Measurements from ENCODE around the gene ADGRG6. TPM values are rescaled to one million over a fixed set of nuclear protein-coding genes. Genes with fewer than 3 reads are reported as not detected.

The ADGRG6 gene
- total and polyA plus RNA-seq, 2 of the 8 experiments (the other 6 are each of a cell fraction or from before 2014, with no cell fraction given) = 1.1 to 6.2 TPM

- Histone ChIP-seq H2BK20ac (ENCODE audit: low read length) (no peak overlapping the region), H2AK5ac (ENCODE audit: low read depth, low read length) (no peak overlapping the region), H2BK12ac (ENCODE audit: low read depth, low read length) (no peak overlapping the region), H3K4me3 (ENCODE audit: extremely low read depth in 1 of 4, insufficient read depth in 2 of 4, low read depth in 3 of 4, low read length in 4 of 4) (no peak overlapping the region), H2BK5ac (ENCODE audit: low read depth, low read length) (no peak overlapping the region), H3K9me3 (ENCODE audit: insufficient read depth in 2 of 2, low read depth in 1 of 2, low read length in 1 of 2) (peaks cover 4 to 8% of the 10 kb centered on the region in 2 experiments; a peak in 3 of 4 replicates), H3K4me1 (replicated peaks in 1 of 4; ENCODE audit: control insufficient read depth in 3 of 4, insufficient read depth in 4 of 4, low read length in 3 of 4) (no peaks in the 10 kb centered on the region), H2BK15ac (ENCODE audit: low read length) (no peak overlapping the region), H3K79me2 (ENCODE audit: control insufficient read depth in 1 of 2, insufficient read depth in 2 of 2, low read length in 2 of 2) (no peaks in the 10 kb centered on the region), H3K23me2 (ENCODE audit: low read depth, low read length) (no peaks in the 10 kb centered on the region), H3K36me3 (ENCODE audit: control insufficient read depth in 2 of 4, insufficient read depth in 4 of 4, low read length in 3 of 4) (no peaks in the 10 kb centered on the region), H4K5ac (ENCODE audit: insufficient read length, low read depth, low read length) (no peak overlapping the region), H2AFZ (ENCODE audit: low read length) (no peak overlapping the region), H3K14ac (ENCODE audit: insufficient read length) (no peak overlapping the region), H2BK120ac (replicated peaks; ENCODE audit: low read depth, low read length) (no peak overlapping the region), H3K4ac (replicated peaks; ENCODE audit: insufficient read length, low read depth, low read length) (no peak overlapping the region), H3K9ac (replicated peaks in 1 of 4; ENCODE audit: extremely low read depth in 1 of 4, low read depth in 3 of 4, low read length in 3 of 4) (no peak overlapping the region), H3K18ac (ENCODE audit: extremely low read depth, low read length) (no peak overlapping the region), H4K20me1 (replicated peaks in 1 of 2; ENCODE audit: control insufficient read depth in 1 of 2, insufficient read depth in 2 of 2, low read length in 2 of 2) (no peaks in the 10 kb centered on the region), H3K4me2 (ENCODE audit: insufficient read depth in 1 of 2, low read depth in 2 of 2, low read length in 2 of 2) (no peak overlapping the region), H3K27ac (ENCODE audit: low read depth, low read length) (no peak overlapping the region), H4K8ac (ENCODE audit: extremely low read depth, insufficient read depth, low read length) (no peak overlapping the region), H3K79me1 (ENCODE audit: low read depth, low read length) (no peaks in the 10 kb centered on the region), H3K23ac (ENCODE audit: insufficient read length) (no peak overlapping the region), H3K56ac (replicated peaks; ENCODE audit: insufficient read length, low read depth, low read length) (no peak overlapping the region), H4K91ac (replicated peaks; ENCODE audit: insufficient read length, low read length) (no peak overlapping the region), H3K27me3 (replicated peaks in 1 of 4; ENCODE audit: control insufficient read depth in 3 of 4, extremely low read depth in 1 of 4, insufficient read depth in 3 of 4, low read length in 3 of 4) (no peaks in the 10 kb centered on the region)
- POLR2A ChIA-PET (ENCODE audit: partially characterized antibody) = no interaction called here
- CTCF ChIA-PET (ENCODE audit: partially characterized antibody) = interaction anchor here (0.7 to 1.7 kb wide), 4 partner anchors 10 to 231 kb away, joined by 3 to 4 read pairs (median 4); no protein-coding TSS in a partner anchor
- 93% methylated on average over 2 of the region's 2 CpGs; no CpG with 5 or more reads in 1 of the 2 experiments for WGBS, 2 experiments (ENCODE audit: extremely low coverage in 1 of 2, insufficient coverage in 1 of 2, insufficient read length in 1 of 2, insufficient replicate concordance in 2 of 2, low coverage in 1 of 2, low lambda C conversion rate in 2 of 2, missing lambda C conversion rate in 1 of 2)
- FAIRE-seq (no peak), DNase-seq (ENCODE audit: low read depth in 1 of 2, low spot score in 2 of 2) (no peak)
- peak in 1 of 3 experiments; percentile 9; a peak in 1 of 4 replicates for TF ChIP-seq CTCF (IDR thresholded peaks at IDR 0.05; ENCODE audit: control extremely low read depth in 1 of 3, insufficient read depth in 1 of 3, low read depth in 1 of 3, low read length in 3 of 3)
- no peak for TF ChIP-seq POLR2AphosphoS5 (IDR thresholded peaks at IDR 0.05; ENCODE audit: low read depth, low read length)
Measured at GRCh38 chr6:142462260-142462659, 160.5 kb downstream of the ADGRG6 start.

Data from H1 (cell line).